Muscle of arm (tissue), 14 donors: ENCODE results near the gene LYPD3. TPM values are rescaled to one million over a fixed set of nuclear protein-coding genes. Genes with fewer than 3 reads are reported as not detected.
"Not testable (repeated sequence)": the region's sequence is repeated elsewhere in the genome, so short reads cannot be mapped to it uniquely, and the experiment has no call there.

Experiments
- DNase-seq: peaks from one replicate; pipeline ENCODE4 v3.0.0-alpha.2; 2013
- long read RNA-seq, 11 donors: transcript quantifications; one replicate each; lab custom pipeline, GENCODE V29; 2026
- polyA plus RNA-seq, 12 donors: library from polyadenylated mRNA; unstranded; fragments of 120-200 nt; gene quantifications; one replicate each; pipeline ENCODE4 v1.2.1, GENCODE V29; 2013; ENCODE audit not compliant: insufficient read length in 12 of 12

Gene LYPD3
- 10 to 100 TPM in 3 of 12 donors, 1 to 10 TPM in 1, under 1 TPM in 6, not detected in 2; 0.26 to 88.2 (median 0.73) TPM for polyA plus RNA-seq
- long read RNA-seq, donor 1, result 0 reads
- long read RNA-seq, donor 2, result 0 reads
- long read RNA-seq, donor 3, result 0 reads
- long read RNA-seq, donor 4, result 0 reads
- long read RNA-seq, donor 5, partial matches to known transcripts, result 0 of 1 reads
- long read RNA-seq, donor 5, other reads (novel, unspliced or antisense), result 0 of 1 reads
- long read RNA-seq, donor 6, result 0 reads
- long read RNA-seq, donor 7, transcript LYPD3-201 (5 exons, 1,694 nt), result major isoform, 6 of 7 reads
- long read RNA-seq, donor 7, partial matches to known transcripts, result 0 of 7 reads
- long read RNA-seq, donor 7, other reads (novel, unspliced or antisense), result 0 of 7 reads
- long read RNA-seq, donor 8, result 0 reads
- long read RNA-seq, donor 9, partial matches to known transcripts, result 6 of 10 reads
- long read RNA-seq, donor 9, other reads (novel, unspliced or antisense), result 0 of 10 reads
- long read RNA-seq, donor 10, result 0 reads
- long read RNA-seq, donor 11, result 0 reads

- DNase-seq, result no peak
Measured at GRCh38 chr19:43465468-43466120, at the start of gene LYPD3. TSS of gene LYPD3 (minus strand) at chr19:43465608. CDS start at chr19:43465571, 37 bp downstream.

- DNase-seq, result not testable (repeated sequence)
Measured at GRCh38 chr19:43512399-43512798, 47.0 kb upstream of the LYPD3 start.

DNA sequence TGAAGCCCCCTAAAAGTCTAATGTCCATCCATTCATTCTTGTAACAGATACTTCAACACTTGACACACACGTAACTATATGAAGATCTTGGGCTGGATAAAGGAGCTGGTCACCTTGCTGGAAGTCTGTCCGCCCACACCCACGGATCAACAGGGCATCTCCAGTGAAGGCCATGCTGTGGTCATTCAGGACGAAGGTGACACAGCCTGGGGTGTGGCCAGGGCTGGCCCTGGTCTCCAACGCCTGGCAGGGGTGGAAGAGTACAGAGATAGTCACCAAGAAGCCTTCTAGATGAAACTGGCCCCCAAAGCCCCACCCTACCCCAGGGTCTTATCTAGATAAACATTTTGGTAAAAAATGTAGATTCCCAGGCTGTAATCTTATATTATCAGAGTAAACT lies 45.9 kb upstream of the LYPD3 start:
- DNase-seq, result no peak

DNA sequence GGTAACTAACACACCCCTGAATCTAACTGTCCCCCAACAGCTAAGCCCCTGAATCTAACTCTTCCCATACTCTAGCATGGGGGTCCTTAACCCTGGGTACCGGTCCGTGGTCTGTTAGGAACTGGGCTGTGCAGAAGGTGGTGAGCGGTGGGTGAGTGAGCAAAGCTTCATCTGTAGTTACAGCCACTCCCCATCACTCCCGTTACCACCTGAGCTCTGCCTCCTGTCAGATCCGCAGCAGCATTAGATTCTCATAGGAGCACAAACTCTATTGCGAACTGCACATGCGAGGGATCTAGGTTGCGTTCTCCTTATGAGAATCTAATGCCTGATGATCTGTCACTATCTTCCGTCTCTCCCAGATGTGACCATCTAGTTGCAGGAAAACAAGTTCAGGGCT lies 45.3 kb upstream of the LYPD3 start:
- DNase-seq, result no peak

DNA sequence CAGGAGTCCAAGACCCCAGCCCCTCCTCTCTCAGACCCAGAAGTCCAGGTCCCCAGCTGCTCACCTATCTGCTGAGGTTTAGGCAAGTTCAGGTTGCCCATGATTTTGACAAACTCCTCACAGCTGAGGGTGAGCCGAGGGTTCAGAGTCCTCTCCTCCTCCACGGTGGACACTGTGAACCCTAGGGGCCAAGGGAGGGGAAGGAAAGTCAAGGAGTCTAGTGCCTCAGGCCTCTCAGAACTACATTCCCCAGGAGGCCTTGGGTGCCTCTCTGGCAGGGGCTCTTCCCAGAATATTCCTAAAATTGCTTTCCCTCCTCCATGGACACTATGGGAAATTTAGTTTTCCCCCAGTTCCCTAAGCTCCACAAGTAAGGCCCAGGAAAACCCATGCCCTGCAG lies 42.5 kb upstream of the LYPD3 start:
- no peak for DNase-seq

- no peak for DNase-seq
Measured at GRCh38 chr19:43506629-43507028, 41.2 kb upstream of the LYPD3 start.

DNA sequence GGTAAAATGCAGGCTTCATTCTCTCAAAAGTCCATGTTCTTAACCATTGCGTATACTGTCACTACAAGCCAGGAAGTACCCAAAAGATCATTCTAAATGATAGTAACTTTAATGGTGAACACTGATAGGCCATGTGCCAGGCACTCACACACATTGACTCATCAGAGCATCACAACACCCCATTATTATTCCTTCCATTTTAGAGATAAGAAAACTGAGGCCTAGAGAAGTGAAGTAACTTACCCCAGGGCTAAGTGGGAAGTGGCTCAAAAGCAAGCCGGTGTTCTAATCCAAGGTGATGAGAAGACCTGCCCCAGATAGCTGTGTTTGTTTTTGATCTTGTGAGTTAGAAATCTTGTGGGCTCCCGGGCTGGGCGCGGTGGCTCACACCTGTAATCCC lies 40.5 kb upstream of the LYPD3 start:
- no peak for DNase-seq

DNA sequence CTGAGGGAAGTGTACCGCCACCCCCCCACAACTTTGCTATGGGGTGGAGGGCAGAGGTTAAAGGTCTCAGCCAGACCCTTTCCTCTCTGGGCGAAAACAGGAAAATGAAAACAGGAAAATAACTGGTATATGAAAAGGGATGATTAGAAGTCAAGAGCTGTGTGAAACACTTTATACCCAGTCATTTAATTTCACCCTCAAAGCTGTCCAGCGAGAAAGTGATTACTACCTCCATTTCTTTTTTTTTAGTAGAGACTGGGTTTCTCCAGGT lies 39.7 kb upstream of the LYPD3 start:
- no peak for DNase-seq

- no peak for DNase-seq
Measured at GRCh38 chr19:43504426-43505185, 39.2 kb upstream of the LYPD3 start, which contains the start of gene PHLDB3. TSS of gene PHLDB3 (minus strand) at chr19:43504746. CDS start at chr19:43504118, 628 bp downstream.

DNA sequence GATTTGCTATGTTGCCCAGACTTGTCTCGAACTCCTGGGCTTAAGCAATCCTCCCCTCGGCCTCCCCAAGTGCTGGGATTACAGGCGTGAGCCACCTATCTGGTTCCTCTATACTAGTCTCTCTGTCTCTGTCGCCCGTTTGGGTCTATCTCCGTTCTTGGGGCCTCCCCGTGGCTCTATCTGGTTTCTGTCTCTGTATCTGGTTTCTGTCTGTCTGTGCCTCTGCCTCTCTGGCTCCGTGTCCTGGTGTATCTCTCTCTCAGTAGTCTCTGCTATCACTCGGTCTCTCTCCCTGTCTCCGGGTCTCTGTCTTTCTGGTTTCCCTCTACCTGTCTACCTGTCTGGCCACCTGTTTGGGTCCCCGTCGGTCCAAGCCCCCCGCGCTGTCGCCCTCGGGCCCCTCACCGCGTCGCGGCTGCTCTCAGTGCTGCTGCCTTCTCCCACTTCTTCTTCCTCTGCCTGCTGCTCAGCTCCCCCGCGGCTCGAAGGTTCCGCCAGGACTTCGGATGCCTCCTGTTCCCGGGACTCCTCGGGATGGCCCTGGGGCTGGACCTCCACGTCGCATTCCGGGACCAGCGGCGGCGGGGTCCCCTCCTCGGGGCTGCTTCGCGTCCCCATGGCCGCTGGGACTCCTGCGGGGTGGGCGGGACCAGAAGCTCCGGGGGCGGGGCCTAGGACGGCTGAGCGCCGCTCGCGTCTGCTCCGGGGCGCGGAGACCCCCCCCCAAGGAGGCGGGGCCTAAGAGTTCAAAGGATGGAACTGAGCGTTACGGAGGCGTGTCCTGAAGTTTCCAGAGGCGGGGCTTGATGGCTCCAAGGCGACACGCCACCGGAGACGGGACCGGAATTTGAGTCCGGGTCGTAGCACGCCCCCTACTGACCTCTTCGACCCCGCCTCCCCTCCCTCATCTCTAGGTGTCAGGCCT lies 38.4 kb upstream of the LYPD3 start:
- DNase-seq, result peak; percentile 92

DNA sequence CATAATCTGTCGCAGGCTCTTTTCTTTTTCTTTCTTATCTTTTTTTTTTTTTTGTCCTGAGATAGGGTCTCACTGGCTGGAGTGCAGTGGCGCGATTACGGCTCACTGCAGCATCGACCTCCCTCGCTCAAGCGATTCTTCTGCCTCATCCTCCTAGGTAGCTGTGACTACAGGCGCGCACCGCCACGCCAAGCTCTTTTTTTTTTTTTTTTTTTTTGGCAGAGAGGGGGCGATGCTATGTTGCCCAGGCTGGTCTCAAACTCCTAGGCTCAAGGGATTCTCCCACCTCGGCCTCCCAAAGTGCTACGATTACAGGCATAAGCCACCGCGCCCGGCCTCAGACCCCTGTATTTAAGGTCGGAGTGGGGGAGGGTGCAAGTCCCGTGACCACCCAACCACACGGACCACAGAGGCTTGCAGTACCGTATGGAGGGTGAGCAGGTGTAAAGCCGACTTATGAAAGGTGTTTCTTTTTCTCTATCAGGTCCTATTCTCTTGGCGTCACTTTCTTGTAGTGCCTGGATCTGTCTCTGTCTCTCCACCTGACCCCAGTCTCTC lies 37.1 kb upstream of the LYPD3 start:
- DNase-seq, result no peak

DNA sequence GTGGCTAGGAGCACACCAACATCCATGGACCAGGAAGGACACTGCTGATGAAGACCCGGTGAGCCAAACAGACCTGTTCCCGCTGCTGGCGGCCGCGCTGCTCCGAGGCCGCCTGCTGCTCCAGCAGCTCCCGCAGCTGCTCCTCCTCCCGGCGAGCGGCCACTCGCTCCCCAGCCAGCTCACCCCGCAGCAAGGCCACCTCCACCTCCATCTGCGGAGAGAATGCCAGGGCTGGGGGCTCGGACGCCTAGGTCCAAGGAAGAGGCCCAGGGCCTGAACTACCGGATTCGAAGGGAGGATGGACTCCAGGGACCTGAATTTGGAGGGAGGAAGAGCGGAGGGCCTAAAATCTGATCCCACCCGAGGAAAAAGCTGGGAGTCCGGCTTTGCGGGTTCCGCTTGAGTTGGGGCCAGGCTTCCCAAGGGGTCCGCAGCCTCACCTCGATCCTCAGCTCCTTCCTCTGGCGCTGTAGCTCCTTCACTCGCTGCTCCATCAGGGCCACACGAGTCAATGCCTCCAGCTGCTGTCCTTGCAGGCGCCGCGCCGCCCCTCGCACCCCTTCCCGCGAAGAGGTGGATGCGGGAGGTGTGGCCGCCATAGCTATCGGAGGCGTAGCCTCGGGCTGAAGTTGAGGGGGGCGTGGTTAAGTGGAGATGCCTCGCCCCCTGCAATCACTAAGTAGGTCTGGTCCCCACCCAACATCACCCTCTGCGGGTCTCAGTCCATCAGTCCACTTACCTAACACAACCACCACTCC lies 36.4 kb upstream of the LYPD3 start:
- DNase-seq, result peak; percentile 10

DNA sequence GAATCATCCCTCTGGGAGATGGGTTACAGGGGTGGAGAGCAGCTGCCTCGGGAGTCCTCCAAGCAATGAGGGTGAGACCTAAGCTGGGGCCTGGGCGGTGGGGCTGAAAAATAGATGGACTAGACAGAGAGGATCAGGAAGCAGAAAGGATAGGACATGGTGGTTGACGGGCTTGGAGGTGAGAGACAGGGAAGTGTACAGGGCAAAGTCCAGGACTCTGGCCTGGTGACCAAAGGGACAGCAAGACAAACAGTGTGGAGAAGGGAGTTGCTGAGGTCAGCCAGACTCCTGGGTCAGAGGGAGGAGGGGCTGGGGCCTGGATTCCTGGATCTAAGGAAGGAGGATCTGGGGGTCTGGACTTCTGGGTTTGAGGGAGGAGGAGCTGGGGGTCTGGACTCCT lies 33.6 kb upstream of the LYPD3 start:
- no peak for DNase-seq

- DNase-seq, result peak; percentile 75
Measured at GRCh38 chr19:43498233-43498842, 32.9 kb upstream of the LYPD3 start.

DNA sequence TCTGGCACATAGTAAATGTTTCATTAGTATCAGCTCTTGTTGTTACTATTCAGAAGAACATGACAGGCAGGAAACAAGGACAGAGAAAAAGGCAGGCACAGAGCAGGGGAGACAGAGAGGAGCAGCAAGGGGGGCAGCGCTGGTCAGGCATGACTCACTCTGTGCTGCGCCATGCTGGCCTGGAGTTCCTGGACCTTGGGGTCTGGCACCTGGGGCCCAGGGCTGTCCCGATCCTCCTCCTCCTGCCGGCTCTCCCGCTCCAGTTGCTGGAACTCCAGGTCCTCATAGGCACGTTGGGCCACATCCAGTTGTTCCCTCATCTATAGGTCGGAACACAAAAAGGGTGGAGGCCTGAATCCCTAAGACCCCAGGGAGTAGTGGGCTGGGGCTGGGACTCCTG lies 31.6 kb upstream of the LYPD3 start:
- DNase-seq, result no peak

GRCh38 chr19:43495082-43495481 lies 29.7 kb upstream of the LYPD3 start:
- no peak for DNase-seq

DNA sequence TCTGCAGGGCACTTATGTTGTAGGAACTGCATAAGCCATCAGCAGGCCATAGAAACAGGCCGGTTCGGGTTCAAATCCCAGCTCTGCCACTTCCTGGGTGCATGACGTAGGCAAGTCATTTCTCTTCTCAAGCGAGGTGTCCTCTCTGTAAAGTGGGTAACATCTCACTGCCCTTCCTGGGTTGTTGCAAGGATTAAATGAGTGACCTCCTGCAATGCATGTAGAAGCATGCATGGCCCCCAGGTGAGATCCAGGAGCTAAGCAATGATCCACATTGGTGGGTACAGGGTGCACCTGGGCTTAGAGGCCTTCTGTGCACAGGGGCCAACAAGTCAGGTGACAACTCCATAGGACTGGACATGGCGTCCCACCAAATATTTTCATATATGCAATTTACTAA lies 25.4 kb upstream of the LYPD3 start:
- DNase-seq, result no peak

DNA sequence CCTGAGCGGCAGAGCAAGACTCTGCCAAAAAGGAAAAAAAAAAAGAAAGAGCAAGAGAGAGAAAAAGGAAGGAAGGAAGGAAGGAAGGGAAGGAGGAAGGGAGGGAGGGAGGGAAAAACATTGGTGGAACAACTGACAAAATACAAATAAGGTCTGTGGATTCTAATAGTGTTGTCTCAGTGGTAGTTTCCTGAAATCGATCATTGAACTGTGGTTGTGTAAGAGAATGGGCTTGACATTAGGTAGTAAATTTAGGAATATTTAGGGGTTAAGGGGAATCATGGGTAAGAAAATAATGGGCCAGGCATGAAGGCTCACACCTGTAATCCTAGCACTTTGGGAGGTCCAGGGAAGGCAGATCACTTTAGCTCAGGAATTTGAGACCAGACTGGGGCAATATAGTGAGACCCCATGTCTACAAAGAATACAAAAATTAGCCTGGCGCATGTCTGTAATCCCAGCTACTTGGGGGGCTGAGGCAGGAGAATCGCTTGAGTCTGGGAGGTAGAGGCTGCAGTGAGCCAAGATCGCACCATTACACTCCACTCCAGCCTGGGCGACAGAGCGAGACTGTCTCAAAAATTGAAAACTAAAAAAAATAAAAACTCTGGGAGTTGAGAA lies 24.7 kb upstream of the LYPD3 start:
- DNase-seq, result no peak

DNA sequence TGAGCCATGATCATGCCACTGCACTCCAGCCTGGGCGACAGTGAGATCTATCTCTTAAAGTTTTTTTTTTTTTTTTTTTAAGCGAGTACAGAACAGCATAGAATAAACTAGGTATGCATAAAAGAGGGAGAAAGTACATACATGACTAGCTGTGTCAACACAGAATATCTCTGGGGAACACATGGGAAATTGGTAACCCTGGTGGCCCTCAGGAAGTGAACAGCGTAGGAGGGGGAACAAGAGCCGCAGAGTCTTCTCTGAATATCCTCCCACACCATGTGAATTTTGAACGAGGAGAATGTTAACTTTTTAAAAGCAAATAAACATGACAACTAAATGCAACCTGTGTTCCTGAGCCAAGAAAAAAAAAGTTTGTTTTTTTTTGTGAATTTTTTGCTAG lies 23.9 kb upstream of the LYPD3 start:
- no peak for DNase-seq
